GM10266 (cell line): ENCODE results near the gene FLNB.
A peak's percentile ranks its signal among the peaks of the same experiment; 100 is the strongest.

ENCODE experiments used
- DNase-seq: peaks from one replicate; pipeline ENCODE4 v3.0.0; 2012; ENCODE audit errors: extremely low spot score
- TF ChIP-seq, protein P1 (sequence below): IDR thresholded peaks from 2 replicates; pipeline ENCODE4 v1.5.1; 2012; ENCODE audit warnings: mild to moderate bottlenecking, low read depth; ENCODE audit not compliant: control insufficient read depth, insufficient read depth; ENCODE audit errors: missing control alignments

Gene FLNB

DNA sequence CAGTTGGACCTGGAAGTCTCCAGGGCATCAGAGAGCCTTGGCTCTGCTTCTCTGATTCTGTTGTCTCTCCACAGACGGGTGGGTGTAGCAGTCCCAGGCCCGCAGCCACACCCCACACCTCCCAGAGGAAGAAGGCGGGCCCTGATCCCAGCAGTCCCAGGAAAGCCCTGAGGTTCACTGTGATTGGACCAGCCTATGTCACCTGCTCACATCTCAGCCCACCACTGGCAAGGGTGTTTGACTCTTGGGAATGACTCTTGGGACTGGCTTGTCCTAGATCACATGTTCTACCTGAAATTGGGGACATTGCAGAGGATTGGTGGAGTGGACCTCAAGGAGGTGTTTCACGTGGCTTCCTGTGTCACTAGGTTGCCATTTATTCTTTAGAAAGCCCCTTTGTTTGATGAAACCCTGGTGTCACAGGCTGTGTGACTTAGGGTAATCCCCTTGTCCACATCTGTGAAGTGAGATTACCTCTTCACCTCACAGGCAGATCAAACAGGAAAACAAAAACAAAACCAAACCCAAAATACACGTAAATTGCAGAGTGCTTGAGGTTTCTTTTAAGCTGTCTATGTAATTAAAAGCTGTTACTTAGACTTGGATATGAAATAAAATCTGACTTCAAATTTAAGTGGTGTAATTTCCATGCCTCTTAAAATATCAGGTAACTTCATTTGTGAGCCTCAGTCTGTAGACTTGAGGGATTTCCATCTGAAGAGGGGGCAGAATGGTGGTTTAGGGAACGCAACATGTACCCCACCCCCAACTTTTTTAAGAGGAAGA lies 26.7 kb downstream of the FLNB start:
- peak; percentile 82 for DNase-seq
- TF ChIP-seq, protein P1, sequence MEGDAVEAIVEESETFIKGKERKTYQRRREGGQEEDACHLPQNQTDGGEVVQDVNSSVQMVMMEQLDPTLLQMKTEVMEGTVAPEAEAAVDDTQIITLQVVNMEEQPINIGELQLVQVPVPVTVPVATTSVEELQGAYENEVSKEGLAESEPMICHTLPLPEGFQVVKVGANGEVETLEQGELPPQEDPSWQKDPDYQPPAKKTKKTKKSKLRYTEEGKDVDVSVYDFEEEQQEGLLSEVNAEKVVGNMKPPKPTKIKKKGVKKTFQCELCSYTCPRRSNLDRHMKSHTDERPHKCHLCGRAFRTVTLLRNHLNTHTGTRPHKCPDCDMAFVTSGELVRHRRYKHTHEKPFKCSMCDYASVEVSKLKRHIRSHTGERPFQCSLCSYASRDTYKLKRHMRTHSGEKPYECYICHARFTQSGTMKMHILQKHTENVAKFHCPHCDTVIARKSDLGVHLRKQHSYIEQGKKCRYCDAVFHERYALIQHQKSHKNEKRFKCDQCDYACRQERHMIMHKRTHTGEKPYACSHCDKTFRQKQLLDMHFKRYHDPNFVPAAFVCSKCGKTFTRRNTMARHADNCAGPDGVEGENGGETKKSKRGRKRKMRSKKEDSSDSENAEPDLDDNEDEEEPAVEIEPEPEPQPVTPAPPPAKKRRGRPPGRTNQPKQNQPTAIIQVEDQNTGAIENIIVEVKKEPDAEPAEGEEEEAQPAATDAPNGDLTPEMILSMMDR, result no peak

DNA sequence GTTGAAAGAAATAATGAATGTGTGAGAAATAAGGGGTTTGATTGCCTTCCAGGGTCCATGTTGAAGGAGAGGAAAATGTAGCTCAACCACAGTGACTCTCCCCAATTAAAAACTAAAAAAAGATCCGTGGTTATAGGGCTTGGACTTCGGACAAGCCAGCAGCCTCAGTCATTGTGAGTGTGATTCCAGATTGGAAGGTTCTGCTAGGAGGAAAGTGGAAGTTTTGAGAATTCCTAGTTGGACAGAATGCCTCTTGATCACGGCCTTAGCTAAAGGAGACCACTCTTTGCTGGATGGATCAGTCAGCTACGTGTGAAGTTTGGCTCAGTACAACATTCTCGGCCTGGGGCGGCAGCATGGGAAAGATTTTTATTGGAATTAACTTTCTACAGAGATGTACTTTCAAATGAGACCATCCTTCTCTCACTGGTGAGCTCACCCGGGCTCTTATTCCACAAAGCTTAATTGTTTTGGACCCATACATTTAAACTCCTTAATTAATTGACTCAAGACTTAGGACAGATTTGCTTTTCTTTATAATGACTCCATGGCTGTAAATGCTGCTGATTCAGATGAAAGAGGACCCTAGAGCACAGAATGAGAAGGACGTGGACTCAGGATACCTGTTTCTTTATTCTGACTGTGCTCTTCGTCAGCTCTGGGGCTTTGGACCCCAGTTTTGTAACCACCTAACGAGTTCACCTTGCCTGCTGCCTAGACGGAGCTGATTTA lies 27.5 kb downstream of the FLNB start:
- TF ChIP-seq, protein P1, result no peak
- no peak for DNase-seq

DNA sequence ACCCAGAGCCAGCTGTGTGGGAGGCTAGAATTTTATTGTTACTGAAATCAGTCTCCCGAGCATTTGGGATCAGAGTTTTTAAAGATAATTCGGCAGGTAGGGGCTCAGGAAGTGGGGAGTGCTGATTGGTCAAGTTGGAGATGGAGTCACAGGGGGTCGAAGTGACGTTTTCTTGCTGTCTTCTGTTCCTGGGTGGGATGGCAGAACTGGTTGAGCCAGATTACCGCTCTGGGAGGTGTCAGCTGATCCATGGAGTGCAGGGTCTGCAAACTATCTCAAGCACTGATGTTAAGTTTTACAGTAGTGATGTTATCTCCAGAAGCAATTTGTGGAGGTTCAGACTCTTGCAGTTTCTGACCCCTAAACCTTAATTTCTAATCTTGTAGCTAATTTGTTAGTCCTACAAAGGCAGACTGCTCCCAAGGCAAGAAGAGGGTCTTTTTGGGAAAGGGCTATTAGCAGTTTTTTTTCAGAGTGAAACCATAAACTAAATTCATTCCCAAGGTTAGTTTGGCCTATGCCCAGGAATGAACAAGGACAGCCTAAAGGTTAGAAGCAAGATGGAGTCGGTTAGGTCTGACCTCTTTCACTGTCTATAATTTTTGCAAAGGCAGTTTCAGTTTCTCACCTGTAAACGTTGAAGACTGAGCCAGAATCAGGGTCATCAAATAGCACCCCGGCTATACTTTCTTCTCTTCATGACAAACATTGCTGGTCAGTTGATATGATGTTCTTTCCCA lies 28.2 kb downstream of the FLNB start:
- no peak for DNase-seq
- TF ChIP-seq, protein P1, result no peak

DNA sequence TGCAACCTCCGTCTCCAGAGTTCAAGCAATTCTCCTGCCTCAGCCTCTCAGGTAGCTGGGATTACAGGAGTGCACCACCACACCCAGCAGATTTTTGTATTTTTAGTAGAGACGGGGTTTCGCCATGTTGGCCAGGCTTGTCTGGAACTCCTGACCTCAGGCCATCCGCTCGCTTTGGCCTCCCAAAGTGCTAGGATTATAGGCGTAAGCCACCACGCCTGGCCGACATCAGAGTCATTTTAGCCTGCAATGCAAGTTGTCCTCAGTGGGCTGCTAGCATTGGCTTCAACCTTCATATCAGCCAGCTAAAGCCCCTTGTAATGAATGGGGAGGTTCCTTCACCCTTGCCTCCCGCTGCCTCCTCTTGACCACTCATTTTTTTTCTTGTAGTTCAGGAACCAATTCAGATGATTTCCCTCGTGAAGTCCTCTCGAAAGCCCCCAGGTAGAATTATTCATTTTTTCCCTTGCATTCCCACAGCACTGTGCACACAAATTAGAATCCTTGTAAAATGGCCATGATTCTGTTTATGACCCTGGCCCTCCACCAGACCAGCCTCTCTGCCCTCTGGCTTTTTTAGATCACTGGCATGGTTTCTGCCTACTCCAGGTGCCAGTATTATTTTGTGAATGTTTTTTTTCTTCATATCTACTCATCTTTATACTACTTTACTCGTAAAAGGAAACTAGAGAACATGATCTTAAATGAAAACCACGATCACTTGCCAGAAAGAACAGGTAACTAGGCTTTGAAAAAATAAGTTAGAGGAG lies 29.1 kb downstream of the FLNB start:
- TF ChIP-seq, protein P1, result no peak
- DNase-seq, result no peak

DNA sequence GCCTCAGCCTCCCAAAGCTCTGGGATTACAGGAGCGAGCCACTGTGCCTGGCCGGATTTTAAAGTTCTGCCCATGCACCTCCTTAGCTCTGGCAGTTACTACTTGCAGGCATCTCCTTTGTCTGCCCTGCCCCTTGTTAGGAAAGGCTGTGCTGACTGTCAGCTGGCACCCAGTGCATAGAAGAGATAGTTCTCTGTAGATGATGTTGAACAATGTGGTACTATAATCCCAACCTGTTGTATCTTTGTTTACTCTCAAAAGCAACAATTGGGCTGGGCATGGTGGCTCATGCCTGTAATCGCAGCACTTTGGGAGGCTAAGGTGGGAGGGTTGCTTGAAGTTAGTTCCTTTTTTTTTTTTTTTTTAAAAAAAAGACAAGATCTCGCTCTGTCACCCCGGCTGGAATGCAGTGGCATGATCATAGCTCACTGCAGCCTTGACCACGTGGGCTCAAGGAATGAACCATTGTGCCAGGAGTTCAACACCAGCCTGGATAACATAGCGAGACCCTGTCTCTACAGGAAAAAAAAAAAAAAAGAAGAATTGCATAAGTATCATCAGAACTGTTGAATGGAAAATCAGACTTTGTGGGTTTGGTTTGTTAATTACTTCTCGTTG lies 30.6 kb downstream of the FLNB start:
- DNase-seq, result no peak
- TF ChIP-seq, protein P1, result no peak

DNA sequence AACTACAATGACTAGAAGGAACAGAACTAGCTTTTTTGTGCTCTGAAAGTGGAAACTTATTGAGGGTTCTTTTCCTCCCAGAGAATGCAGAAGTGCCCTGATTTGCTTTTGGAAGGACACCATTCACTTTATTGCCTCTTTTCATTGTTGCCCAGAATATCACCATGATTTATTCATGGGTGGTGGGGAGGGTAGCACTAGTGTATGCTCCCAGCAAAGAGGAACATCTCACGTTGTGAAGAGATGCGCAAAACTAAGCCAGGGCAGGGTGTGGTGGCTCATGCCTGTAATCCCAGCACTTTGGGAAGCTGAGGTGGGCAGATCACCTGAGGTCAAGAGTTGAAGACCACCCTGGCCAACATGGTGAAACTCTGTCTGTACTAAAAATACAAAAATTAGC lies 31.4 kb downstream of the FLNB start:
- TF ChIP-seq, protein P1, result no peak
- DNase-seq, result no peak
